GM18498 (cell line): Measurements from ENCODE around the gene SORCS3.

Source experiments
- ATAC-seq: cut with Tn5 transposase; IDR thresholded peaks from one replicate; pipeline ENCODE4 v1.9.1; 2021; ENCODE audit warnings: mild to moderate bottlenecking, moderate library complexity; ENCODE audit not compliant: unreplicated experiment

SORCS3 gene

DNA sequence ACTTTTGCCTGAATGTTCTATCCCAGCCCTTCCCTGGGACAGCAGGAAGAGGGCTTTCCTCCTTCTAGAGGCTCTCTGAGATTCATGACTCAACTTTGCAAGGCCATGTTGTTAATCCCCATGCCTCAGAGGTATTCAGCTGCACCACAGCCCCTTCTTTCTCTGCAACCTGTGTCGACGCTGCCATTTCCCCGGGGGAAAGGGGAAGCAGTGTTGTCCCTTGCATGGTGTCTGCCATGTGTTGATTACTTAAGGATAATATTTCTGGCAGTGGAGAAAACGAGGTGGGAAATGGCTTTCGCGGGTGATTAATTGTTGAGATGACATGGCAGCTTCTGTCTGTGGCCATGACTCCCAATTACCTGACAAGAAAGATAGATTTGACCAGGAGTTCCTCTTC lies 133.1 kb downstream of the SORCS3 start:
- ATAC-seq: no peak

DNA sequence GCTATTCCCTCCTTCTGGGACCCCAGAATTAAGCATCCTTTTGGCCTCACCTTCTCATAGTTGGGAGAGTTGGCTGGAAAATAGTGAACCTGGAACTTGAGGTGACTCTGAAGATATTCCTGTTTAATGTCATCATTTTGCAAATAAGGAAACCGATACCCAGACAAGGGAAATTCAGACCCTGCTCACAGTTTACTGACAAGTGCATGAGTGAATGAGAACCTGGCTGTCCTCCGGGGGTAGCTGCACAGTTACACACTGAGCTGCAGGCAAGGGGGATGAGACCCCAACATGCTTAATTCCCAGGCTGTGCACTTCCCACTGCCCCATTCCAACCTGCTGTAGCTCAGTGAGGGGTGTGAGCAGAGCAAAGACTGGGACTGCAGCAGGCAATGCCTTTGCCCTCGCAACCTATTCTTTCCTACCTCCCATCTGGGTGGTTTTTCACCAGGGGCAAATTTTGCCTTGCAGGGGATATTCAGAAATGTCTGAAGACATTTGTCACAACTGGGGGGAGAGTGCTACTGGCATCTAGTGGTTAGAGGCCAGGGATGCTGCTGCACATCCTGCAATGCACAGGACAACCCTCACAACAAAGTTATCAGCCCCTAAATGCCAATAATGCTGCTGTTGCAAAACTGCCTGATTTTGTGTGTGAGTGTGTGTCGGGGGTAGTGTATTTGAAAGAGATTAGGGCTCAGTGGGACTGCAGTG lies 136.2 kb downstream of the SORCS3 start:
- no peak for ATAC-seq

DNA sequence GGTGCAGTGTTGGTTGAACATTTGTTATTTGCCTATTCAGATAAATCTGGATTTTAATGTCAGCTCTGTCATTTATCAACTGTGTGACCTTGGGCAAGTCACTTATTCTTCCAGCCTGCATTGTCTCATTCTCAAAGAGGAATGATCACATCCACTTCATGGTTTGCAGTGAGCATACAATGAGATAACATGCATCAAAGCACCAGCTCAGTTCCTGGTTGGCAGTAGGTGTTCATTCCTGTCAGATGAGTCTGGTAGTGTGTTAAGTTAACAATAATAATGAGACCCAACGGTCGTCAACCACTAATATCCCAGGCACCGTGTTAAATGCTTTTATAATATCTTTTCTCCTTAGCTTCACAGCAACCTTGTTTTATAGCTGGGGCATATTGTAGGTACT lies 137.3 kb downstream of the SORCS3 start:
- ATAC-seq: no peak

DNA sequence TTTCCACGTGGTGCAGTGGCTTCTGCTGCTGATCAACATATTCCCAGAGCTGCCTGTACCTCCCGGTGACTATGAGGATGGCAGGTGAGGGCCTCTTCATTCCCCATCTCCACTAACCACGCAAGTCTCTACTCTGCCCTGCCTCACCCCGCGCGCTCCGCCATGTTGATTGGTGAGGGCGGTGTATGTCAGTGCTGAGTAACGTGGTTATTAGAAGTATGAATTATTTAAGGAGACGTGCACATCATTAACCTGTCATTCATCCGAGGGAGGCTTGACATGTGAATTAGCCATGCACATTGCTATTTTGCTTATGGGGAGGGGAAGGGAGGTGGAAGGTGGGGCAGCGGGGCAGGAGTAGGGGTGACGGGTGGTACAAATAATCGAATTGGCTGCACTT lies 138.6 kb downstream of the SORCS3 start:
- no peak for ATAC-seq

DNA sequence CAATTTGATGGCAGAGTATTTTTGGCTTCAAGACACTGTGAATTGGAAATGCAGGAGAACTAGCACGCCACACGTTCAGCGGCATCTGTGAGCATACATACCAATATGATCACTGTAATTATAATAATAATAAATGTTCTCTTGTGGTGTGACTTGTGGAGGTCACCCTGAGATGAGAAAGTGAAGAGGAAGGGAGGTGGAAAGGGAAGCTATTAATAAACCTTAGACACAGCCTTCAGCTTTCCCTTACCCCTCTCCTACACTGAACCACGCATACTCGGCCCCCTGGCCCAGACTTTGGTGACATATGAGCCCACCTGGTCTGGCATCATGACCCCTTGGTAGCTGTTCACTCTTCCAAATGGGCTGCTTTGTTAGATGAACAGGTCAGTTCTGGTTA lies 139.1 kb downstream of the SORCS3 start:
- ATAC-seq: no peak

DNA sequence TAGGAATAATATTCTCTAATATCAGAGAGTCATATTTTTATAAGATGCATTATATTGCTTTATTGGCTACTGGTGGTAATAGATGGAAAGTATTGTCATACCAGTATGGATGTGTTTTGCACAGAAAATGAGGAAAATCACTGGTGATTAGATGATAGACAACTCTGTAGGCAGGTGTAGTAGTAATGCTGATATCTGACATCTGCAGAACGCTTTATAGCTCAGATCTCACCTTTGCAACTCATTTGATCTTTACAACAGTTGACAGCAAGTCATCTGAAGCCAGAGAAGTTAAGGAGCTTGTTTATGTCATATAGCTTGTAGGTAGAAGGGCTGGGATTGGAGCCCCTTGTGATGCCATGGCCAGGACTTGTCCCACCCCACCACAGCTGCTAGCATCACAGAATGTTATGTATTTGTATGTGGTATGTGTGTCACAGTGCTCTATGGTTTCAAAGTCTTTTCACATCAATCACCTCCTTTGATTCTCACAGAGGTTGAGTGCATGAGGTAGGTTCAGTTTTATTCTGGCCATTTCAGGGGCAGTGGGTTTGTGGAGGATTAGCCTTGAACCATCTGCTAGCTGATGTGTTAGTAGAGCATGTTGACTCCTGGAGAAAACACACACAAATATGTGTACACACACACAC lies 140.0 kb downstream of the SORCS3 start:
- ATAC-seq: no peak

DNA sequence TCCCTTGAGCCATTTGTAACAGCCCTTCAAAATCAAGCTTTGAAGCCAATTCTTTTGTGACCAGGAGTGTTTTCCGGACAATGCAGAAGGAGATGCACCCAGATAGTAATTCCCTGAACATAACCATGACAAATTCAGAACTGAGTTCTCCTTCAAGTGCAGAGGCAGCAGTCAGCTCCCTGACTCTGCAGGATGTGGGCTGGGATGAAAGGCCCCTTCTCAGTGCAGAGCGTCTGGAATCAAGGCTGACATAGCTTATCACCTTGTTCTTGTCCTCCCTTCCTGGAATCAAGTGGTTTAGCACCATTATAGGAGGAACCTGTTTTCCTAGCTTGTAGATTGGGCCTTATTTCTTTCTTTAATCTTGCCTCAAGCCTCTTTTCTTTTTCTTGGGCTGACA lies 143.4 kb downstream of the SORCS3 start:
- ATAC-seq: no peak

DNA sequence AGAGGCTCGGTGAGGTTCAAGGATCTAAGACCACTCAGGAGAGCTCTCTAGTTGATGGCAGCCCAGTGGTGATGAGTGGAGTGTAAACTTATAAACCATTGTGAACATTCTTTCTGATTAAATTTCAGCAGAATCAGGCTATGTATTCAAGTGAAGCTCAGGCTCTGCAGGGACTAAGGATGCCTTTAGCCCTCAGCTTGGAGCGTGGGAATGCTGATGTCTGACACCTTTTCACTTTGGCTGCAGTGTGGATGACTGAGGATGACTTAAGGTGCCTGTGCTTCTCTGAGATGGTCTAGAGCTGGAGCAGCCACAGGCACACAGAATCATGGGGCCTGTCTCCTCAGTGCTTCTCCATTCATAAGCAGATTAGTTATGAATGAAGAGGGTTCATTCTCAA lies 150.4 kb downstream of the SORCS3 start:
- no peak for ATAC-seq

DNA sequence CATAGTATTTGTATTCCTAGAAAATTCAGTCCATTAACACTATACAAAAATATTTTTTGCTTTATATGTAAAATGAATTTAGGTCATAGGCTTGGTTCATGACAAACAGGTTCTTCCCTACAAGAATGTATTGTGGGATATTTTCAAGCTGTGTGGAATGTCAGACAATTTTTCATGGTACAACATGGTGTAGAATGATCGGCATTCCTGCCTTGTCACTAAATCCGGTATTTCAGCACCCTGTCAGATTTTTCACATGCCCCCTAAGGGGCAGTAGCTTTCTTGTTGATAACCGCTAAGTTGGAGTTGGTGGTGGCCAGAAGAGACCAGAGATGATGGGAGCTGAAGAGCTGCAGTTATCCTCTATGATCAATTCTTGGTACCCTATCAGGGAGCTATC lies 154.3 kb downstream of the SORCS3 start:
- no peak for ATAC-seq

DNA sequence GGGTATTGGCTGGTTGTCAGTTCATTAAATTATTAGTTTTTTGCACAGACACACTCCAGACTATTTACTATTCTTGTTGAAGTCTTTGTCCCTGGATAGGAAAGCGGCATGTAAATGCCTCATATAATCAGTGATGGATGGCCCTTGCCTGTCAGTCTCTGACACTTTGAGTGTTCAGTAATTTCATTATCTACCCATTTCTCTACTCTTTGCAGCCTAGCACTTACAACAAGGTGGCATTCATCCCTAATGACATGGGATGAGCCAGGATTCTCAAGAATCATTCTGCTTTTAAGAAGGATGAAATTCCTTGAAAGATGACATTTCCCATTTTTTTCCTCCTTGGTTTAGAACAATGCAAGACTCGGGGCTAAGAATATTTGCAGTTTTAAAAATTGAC lies 155.7 kb downstream of the SORCS3 start:
- no peak for ATAC-seq

DNA sequence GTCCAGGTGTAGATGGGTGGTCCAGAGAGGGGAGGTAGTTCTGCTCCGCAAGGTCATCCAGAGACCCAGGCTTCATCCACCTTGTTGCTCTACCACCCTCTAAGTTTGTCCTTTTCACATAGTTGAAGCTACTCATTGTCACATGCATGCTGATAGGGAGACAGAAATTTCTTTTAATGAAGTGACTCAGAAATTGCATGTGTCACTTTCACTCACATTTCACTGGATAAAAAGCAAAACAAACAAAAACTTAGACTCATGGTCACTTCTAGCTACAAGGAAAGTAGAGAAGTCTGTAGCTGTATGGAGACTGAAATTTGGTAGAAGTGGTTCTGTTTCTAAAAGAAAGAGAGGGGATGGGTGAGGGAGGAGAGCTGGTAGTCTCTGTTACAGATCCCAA lies 161.9 kb downstream of the SORCS3 start:
- ATAC-seq: no peak

DNA sequence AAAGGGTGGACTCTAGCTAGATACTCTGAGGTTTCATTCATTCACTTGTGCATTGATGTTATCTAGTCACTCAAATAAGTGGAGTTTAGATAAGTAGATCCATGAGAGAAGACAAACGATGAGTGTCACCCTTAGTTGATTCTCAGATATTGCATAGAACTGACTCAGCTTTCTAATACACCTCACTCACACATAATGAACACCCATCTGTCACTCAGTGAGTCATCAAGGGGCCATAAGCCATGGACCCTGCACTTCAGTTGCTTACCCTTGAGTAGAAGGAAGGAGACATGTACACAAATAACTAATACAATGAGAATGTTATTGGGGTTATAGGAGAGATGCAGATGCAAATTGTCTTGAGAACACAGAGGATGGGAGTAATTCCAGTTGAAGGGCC lies 163.8 kb downstream of the SORCS3 start:
- no peak for ATAC-seq

DNA sequence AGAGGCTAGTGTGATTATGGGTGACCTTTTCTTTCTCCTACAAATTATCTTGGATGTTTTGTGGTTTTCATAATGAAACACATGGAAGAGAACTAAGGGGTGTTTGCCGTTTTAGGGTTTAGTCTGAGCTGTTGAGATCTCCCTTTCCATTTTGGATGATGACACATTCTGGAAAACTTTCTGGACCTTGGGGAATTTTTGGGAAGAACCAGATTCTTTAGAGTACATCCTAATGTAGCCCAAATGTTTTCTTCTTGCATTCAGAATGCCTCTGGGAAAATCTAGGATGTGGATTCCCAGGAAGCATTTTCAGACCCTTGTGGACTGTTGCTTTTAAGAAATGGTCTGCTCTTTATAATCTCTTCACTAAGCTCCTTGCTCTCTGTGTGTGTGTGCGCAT lies 165.7 kb downstream of the SORCS3 start:
- ATAC-seq: no peak

DNA sequence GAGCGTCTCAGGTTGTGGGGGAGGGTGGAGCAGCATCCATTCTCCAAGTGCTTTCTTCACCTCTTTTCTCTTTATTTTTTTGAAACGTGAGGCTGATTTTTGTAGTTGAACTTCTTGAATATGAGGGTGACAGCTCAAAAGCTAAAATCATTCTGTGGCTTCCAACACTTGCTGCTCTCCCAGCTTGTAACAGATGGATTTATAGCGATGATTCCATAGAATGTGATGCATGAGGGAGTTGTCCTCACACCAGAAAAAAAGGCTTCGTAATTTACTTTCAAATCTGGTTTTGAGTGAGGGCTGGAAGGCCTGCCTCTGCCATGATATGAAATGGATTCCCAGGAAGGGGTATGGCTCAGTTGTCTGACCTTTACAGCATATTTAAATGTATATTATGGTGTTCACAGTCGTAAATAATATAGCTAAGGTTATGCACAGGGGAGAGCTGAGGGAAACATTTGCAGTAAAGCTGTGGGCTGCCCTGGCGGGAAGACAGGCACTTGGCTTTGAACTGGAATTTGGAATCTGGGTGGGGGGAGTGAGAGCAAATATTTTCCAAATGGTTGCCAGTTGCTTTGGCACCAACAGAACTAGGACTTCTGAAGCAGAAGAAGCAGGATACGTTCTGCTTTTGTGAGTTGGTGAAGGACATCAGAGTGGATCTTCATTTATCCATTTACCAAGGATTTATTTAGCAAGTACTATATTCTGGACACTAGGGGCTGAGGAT lies 166.7 kb downstream of the SORCS3 start:
- no peak for ATAC-seq

DNA sequence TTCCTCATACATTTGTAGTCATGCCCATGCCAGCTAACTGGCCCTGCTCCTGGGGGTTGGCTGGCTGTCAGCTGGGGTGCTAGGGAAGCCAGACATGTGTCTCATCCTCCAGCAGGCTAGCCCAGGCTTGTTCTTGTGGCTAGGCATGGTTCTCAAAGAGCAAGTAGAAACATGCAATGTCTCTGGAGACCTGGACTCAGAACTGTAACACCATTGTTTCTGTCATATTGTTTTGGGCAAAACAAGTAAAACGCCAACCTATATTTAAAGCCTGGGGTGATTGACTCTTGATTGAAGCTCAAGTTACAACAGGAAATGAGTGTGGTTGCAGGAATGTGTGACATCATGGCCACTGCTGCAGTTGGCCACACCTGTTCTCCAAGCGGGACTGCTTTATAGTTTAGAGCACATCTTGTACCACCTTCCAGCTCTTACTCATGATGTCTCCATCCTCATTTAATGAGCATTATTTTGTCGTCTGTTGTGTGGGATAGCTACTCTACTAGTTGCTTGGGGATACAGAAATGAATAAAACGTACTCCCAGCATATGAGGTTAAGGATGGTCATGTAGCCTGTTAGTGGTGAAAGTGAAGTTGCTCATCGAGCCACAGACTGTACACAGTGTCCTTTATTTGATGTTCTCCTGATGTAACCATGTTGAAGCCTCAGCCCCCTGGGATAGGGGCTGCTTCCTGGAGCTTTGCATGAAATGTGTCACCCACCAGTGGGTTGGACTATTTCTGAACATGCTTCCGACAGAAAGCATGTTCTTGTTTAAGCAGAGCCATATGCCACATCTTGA lies 168.4 kb downstream of the SORCS3 start:
- ATAC-seq: peak; percentile 80

DNA sequence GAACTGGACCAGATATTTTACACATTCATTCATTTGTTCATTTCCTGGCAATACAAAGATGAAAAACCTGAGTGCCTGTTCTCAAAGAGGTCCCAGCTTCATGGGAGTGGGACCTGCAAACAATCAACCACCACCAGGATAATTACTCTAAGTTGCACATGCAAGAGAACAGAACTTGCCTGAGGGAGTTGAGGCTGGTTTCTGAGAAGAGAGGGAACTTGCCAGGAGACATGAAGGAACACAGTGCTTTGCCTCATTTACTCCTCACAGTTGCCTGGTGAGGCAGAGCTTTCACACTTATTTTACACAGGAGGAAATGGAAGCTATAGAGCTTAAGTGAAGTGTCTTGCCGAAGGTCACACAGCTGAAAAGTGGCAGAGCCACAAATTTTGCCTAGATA lies 170.1 kb downstream of the SORCS3 start:
- ATAC-seq: no peak

DNA sequence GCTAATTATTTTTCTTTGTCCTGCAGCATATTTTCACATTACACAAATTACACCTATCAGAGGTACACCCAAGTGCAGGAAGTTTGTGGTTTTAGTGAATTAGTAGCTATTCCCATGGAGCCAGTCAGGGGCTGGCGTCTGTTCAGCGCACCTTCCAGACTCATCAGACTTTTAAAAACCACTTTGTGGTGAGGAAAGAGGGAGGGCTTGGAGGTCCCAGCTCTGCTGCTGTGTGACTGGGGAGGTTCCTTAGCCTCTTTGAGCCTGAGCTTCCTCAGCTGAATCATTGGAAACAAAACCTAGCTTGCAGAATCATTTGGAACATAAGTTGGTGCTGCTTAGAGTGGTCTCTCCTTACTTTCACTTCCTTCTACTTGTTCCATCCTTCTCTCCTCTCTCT lies 175.4 kb downstream of the SORCS3 start:
- ATAC-seq: no peak

DNA sequence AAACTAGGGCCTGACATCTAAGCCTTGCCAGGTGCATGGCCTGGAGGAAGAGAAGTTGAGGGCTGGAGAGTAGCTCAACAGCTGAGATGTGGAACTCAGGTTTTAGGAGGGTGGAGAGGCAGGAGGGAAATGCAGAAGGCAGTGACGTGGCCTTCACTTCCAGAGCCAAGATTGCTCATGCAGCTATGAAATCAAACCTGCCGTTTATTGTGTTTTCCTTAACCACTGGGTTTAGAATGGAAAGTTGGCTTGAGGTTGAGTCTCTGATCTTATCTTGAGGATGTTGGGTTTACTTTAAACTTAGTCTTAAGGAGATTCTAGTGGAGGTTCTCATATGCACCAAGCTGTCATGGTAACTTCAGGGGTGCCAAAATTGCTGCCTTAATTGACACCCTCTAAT lies 178.6 kb downstream of the SORCS3 start:
- no peak for ATAC-seq

DNA sequence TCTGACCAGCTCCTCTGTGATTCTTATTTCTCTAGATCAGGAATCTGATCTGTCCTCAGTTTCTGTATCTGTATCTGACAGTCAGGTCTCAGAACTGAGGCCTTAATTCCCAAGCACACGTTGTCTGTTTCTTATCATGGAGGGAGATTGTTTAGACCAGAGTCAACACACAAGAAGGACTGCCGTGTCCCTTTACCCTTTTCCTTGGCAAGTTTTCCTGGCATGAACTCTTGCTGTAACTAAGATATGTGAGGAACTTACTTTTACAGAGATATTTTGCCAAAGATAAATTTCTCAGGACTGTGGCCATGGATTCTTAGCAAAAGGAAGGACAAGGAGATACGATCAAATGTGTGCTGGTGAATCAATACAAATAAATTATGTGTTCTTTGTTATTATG lies 181.0 kb downstream of the SORCS3 start:
- ATAC-seq: no peak

DNA sequence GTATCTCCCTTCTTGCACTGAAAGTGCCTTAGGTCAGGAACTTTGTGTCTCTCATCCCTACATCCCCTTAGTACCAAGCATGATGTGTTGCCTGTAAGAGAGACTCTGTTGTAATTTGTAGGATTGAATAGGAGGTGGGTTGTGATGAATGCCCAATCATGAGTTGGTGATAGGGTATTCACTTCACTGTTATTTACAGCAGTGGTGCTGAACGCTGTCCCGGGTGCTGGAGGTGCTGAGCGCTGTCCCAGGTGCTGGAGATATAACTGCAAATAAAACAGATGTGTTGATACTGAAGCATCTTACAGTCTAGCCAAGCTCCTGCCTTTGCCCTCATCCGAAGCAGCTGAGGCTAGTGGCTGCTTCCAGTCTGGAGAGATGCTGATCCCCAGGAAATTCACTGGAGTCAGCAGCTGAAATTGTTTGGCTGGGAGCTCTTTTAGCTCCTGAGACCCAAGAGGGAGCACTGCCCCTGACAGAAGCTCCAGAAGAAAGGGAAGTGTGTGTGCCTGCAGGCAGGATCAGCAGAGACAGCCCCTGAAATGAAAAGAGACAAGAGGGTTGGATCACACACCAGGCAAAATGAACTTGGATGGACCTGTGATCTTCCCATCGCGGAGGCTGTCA lies 183.4 kb downstream of the SORCS3 start:
- ATAC-seq: peak; percentile 61

DNA sequence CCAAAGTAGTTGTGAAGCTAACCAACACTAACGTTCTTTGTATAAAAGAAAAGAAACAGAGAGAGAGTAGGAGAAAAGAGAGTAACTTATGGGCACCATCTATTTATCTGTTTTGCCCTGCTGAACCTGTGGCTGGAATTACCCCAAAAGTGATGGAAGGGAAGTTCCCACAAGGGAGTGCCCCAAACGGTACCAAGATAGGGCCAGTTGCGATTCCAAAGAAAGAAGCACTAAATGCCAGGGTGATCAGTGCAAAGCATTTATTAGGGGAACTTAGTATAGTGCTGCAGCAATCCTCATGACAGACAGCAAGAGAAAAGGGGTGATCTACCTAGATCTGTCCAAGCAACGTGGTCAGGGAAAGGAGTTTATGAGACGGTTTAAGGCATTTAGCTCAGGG lies 190.2 kb downstream of the SORCS3 start:
- peak; percentile 41 for ATAC-seq
